Kidney tubule cell (primary cell): ENCODE data around the gene TIMMDC1.
"Not testable (repeated sequence)": the region's sequence is repeated elsewhere in the genome, so short reads cannot be mapped to it uniquely, and the experiment has no call there.

Experiments used
- DNase-seq: peaks from one replicate; pipeline ENCODE4 v3.0.0-alpha.2; 2018; ENCODE audit warnings: low spot score

TIMMDC1 gene

DNA sequence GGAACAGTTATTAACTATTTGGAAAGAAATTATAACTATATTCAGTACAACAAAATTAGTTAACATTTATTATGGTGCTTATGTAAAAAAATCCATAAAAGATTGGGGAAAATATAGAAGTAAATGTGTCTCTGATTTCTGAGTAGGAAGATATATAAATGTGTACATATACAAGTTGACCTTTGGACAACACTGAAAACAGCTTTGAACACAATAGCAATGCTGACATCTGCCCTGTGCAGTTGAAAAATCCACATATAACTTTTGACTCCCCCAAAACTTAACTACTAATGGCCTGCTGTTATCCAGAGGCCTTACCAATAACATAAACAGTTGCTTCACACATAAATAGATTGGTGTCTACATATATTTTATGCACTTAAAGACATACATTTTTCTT lies 12.3 kb downstream of the TIMMDC1 start:
- DNase-seq: no peak

DNA sequence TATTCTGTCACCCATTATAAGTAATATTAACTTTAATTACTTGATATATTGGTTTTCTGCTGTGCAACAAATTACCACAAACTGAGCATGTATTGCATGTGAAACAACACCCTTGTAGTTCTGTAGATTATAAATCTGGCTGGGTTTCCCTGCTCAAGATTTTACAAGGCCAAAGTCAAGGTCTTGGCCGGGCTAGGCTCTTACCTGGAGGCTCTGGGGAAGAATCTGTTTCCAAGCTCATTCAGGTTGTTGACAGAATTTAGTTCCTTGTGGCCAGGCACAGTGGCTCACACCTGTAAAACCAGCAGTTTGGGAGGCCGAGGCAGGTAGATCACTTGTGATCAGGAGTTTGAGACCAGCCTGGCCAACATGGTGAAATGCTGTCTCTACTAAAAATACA lies 16.3 kb downstream of the TIMMDC1 start:
- DNase-seq: no peak

DNA sequence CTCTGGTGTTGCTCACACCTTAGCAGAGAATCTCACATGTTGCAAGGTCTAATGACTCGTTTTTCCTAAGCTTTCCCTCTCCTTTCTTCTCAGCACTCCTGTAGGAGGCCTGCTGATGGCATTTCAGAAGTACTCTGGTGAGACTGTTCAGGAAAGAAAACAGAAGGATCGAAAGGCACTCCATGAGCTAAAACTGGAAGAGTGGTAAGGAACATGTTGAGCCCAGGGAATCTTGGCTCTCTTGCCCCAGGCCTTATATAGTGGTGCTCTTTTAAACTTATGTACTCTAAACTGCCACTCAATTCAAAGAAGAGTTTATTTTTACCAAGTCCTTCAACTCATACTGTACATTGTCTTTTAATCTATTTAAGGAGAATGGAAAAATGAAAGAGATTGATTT lies 18.8 kb downstream of the TIMMDC1 start:
- no peak for DNase-seq

DNA sequence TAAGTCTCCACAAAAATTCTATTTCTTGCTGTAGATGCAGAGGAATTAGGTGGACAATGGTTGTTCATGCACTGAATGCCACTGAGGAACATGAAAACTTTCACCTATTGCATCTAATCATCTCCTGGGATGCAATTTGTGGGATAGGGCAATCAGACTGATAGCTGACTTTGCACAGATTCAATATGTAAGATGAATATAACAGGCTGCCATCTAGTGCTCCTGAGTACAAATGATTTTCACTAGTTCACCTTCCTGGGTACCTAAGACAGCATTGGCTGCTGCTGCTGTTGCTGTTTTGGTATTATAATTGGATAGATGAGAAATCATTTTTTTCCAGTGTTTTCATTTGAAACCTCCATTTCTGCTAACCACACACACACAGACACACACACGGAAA lies 19.7 kb downstream of the TIMMDC1 start:
- DNase-seq: no peak

DNA sequence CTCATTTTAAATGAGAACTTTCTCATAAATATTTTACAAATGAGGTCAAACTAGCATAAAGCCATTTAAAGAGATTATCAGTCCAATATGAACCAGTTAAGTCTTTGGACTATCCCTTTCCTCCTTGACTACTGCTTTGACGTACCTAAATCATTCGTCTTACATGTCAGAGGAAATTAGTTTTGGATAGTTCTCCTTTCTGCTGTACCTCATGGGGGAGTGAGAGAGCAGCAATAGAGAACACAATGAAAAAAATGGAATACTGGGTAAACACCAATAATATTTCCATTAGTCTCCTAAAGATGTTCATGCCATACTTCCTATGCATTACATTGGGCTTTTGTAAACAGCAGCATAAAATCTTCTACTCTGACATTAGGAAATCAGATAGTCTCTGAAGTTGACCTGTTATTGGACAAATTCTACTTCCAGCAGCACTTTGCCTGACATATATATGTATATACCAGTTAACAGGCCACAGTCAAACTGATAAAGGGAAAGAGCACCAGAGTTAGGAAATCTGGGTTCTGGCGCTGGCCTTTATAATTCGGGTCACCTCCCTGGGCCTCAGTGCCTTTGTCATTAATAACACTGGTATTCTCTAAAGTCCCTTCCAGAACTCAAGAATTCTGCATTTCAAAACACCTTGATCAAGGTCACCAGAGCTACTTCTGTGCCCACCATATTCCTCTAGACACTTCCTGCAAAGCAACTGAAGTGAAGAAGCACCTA lies 26.8 kb downstream of the TIMMDC1 start:
- peak; percentile 20 for DNase-seq

DNA sequence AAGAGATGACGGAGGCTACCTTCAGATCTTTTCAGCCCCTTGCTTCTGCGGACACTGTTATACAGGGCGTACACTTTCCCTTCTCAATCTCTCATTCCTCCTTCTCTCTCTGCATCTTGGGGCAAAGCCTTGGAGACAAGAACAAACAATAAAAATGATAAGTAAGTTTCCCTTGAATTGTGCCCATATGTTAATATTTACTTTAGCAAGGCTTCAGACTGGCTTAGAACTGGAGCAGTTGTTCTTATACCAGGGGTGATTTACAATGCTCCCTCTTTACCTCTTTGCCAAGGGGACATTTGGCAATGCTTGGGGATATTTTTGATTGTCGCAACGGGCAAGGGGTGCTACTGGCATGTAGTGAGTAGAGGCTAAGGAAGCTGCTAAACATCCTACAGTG lies 29.4 kb downstream of the TIMMDC1 start:
- DNase-seq: no peak

DNA sequence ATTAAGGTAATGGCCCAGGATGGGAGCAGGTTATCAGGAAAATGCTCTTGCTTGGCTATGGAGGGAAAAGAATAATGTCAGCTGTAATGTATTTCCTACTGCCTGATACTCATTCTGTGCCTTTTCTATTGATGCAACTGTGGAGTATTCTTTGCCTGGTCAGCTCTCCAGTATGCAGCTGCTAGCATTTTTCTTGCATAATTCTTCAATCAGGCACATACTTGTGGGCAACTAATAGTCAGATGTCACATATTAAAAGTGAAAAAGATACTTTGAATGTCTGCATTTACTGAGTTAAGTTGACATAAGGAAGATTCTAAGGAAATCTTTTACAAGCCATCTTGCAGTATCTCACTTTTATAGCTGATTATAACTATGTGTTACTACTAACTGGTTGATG lies 31.5 kb downstream of the TIMMDC1 start:
- peak; percentile 9 for DNase-seq

DNA sequence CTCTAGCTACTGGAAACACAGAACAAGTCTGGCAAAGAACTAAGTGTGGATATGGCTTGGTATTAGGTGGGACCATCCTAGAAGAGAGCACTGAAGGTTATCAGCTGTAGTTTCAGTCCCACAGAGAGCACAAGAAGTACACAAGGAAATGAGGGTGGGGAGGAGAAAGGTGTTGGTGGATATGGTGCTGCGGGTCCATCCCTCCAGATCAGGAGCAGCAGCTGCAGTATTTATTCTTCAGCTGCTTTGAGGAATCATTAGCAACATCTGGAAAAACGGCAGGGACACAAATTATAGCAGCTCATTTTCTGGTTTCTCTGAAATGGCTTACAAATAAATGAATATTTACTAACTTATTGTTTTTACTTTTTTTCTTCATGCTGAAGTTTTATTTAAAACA lies 32.1 kb downstream of the TIMMDC1 start:
- no peak for DNase-seq

DNA sequence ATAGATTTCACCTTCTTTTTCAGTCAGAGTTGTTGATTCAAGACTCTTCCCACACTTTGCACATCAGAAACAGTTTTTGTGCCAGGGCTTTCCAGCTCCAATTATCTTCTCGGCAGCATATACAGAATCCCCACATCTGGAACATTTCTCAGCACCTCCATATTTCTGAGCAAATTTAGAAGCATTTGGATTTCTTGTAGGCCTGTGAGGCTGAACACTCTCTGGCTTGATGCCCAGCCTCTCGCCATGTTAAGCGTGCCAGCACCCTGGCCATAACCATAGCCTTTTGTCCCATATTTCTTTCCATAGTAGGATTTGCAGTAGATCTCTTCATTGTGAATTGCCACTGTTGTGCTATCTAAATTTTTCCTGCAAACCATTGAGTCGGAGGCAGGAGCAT lies 32.8 kb downstream of the TIMMDC1 start:
- no peak for DNase-seq

DNA sequence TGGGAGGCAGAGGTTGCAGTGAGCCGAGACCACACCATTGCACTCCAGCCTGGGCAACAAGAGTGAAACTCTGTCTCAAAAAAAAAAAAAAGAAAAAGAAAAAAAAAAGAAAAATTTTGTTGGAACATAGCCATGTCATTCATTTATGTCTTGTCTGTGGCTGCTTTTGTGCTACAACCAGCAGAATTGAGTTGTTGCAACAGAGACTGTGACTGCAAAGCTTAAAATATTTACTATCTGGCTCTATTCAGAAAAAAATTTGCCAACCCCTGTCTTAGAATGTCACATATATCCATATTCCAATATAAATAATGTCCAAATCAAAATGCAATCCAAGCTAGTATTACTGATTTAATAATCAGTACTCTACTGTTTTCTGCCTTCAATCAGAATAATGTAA lies 35.9 kb downstream of the TIMMDC1 start:
- DNase-seq: no peak

DNA sequence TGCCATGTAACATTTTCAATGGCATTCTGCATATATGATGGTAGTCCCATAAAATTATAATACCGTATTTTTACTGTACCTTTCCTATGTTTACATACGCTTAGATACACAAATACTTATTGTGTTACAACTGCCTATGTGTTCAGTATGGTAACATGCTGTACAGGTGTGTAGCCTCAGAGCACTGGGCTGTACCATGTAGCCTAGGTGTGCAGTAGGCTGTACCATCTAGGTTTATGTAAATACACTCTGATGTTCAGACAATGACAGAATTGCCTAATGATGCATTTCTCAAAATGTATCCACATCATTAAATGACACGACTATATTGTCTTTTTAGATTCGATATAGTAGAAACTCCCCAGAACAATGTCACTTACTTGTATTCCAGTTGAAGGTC lies 38.4 kb downstream of the TIMMDC1 start:
- DNase-seq: no peak

DNA sequence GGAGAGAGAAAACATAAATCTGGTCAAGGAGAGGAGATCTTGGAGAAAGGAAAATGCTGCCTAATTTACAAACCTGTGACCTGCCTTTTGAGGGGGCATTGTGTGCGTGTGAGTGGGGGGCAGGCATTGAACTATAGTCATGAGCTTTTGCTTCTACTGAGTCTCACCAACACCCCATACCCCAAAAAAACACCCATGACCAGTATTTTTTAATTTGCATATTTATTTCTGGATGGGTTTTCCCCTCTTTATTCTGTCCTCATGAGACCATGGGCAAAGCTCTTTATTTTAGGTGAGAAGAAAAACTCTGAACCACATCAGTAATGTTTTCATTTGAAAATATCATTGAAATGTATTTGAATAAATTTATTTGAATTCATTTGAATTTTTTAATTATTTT lies 40.4 kb downstream of the TIMMDC1 start:
- DNase-seq: no peak

DNA sequence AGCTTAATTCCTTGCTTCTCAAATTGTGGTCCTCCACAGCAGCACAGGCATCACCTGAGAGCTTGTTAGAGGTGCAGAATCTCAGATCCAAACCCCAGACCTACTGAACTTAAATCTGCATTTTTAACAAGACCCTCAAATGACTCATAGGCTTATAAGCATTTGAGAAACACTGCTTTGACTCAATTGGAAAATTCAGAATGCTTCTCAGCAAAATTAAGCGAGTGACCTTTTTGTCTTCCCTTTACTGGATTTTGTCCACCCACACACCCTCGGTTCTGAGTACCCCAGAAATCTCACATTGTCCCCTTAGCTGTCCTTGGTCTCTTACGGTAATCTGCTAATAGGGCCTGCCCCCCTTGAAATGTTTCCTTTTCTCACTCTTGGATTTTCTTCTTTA lies 43.2 kb downstream of the TIMMDC1 start:
- DNase-seq: no peak

DNA sequence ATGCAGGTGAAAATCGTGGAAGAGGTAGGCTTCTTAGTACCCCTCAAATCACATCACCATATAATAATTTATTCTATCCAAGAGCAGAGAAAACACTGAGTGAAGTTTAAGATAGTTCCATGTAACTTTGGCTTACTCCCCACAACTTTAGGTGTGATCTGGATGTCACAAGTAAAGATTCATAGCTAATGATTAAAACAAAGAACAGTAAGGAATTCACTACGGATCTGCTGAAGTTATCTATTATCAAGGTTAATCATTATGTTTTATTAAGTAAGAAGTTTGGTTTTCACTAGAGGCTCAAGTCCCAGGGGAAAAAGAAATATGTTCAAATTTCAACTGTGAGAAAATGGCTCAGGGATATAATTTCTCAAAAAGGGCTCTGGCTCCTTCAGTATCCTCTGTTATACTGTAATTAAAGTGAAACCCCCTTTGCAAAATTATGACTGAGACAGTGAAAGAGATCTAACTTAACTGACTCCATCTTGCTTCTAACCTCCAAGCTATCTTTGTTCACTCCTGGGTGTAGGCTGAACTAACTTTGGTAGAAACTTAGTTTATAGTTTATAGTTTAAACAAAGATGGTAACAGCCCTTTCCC lies 43.9 kb downstream of the TIMMDC1 start:
- DNase-seq: peak; percentile 54

DNA sequence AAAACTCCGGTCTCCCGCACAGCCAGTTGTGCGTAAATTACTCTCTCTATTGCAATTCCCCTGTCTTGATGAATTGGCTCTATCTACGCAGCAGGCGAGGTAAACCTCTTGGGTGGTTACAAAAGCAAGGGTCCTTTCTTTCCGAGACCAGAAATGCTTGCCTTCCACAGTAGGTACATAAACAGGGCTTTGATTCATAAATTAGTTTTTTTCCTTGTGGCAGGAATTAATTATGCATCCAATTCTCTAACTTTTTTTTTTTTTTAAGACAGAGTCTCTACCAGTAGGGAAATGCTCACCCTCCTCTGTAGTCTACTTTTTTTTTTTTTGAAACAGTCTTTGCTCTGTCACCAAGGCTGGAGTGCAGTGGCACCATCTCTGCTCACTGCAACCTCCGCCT lies 44.8 kb downstream of the TIMMDC1 start:
- no peak for DNase-seq

DNA sequence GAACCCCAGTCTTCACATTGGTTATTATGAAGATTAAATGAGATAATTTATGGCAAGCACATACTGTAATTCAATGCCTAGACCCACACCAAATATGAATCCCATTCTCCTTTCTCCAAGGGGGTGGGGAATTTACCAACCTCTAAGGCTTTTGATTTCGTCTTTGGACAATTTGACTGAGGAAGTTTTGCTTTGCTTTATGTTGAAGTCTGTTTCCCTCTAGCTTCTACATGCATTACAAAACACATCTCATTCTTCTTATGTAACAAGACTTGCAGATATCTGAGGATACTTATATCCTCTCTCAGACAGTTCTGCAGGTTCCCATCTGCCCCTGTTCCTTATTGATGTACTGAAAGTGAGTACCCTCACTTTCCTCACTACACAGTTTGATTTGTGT lies 48.9 kb downstream of the TIMMDC1 start:
- DNase-seq: no peak

DNA sequence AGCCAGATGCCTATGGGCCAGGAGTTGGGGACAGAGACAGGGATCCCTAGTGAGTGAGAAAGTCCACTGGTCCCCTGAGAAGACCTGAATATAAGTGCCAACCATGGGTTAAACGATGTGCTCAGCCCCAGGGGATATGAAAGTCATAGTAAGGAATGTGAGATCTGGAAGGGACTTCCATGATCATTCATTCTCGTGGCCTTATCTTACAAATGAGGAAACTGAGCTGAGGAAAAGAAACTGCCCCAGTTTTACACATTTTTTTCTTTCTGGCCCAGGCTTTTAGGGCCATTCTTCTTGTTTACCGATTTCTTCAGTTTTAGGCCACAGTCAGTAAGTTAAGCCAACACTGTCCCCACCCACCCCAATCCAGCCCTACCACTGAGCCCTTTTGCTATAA lies 50.0 kb downstream of the TIMMDC1 start:
- no peak for DNase-seq

DNA sequence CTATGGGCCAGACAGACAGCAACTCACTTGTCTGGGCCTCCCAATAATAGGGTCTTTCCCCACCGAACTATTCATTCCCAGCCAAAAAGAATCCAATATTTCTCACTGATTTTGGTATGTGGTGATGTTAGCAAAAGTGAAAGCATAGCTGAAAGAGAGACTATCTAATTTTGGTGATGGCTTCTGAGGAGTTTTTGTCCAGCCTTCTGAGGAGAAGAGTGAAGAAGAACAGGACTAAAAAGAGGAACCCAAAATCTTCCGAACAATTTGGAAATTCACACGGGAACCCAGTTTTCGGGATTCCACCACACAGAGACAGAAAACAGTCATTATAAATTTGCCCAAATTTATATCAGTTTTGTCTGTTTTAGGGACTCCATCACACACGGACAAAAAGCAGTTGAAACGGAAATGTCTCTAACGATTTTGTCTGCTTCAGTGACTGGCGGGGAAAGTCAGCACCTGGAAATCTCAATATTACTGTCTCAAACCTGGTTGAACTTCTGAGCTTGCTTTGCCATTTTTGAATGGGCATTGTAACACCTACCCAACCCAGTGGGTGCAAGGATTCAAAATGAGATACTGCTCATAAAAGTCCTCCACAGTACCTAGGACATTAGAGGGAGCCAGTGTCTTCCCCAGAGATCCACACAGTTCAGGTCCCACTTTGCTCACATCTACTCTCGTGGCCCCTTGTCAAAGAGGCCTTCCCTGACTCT lies 52.0 kb downstream of the TIMMDC1 start:
- DNase-seq: no peak

DNA sequence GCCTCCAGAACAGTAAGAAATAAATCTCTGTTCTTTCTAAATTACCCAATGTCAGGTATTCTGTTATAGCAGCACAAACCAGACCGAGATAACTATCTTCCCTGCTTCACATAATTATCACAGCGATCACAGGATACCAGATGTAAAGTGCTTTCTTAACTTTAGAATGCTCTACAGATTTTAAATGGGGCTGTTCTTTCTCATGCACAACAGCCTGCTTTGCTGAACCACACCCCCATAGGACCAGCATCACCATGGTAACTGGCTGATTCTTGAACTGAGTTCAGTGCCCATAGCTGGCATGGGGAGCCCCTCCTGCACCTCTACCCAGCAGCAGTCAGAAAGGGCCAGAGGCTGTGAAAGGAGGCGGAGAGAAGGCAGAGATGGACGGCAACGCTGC lies 53.3 kb downstream of the TIMMDC1 start:
- no peak for DNase-seq

DNA sequence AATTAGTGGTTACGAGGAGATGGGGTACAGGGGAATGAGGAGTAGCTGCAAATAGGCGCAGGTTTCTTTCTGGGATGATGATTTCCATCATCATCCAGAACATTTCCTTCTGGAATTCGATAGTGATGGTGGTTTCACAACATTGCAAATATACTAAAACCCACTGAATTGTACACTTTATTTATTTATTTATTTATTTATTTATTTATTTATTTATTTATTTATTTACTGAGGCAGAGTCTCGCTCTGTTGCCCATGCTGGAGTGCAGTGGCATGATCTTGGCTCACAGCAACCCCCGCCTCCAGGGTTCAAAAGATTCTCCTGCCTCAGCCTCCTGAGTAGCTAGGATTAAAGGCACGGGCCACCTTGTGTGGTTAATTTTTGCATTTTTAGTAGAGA lies 54.6 kb downstream of the TIMMDC1 start:
- not testable (repeated sequence) for DNase-seq

DNA sequence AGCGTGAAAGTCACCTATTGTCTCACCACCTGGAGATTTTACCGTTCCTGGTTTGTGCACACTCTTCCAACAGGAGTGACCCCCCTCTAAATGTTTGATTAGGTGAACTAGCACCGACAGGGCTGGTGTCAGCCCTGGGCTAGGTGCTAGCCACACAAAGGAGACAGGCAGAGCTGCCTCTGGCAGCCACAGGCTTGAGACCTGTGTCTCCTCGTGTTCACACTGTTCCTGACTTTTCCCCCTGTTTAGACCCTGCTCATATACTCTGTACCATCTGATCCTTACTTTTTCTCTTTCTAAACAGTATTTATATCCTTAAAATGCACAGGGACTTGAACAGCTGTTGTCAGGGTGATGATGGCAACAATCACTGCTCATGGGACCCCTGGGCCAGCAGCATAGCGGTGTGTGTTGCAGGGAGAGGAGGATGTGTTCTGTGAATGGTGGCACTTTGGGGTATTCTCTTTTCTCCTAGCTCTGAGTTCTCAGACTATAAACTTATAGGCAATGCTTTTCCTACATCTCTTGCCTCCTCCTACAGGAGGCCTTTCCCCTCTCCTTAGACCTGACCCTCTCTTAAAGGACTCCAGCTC lies 55.6 kb downstream of the TIMMDC1 start:
- DNase-seq: no peak

DNA sequence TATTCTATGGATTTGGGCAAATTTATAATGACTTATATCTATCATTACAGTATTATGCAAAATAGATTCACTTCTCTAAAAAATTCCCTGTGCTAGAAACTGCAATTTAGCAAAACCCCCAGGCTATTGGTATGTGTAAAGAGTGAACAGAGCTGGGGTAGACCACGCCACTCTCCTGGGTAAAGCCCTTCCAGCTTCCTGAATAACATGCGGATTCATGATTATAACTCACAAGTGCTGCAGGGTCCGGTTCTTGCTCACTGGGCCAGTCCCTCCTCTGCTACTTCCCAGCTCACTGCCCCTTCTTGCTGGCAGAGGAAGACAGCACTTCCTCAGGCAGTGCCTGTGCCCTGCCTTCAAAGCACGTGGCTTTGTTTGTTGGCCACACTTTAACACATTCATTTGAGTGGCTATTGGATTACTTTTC lies 57.0 kb downstream of the TIMMDC1 start:
- no peak for DNase-seq

DNA sequence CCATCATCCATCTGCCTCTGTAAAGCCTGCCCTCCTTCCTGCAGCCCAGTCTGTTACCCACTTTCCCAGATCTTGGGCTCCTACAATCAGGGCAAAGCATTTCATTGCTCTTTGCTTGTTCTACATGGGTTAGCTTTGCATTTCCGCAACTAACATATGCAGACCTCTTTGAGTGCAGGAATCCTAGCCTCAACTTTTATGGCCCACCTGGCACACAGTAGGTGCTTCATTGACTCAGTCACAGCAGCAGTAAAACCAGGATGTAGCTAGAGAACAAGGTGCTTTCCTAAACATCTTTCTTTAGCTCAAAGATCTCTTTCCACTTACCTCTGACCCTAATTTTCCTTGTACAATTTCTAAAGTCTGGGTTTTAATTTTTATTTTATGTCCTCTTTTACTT lies 57.6 kb downstream of the TIMMDC1 start:
- no peak for DNase-seq
